Measurements from ENCODE around the gene RHBDL3. TPM values are rescaled to one million over a fixed set of nuclear protein-coding genes. Genes with fewer than 3 reads are reported as not detected.

RHBDL3 gene
- total RNA-seq, 2 experiments from 2014 or later, result 0.15 TPM; not detected in 1

DNA sequence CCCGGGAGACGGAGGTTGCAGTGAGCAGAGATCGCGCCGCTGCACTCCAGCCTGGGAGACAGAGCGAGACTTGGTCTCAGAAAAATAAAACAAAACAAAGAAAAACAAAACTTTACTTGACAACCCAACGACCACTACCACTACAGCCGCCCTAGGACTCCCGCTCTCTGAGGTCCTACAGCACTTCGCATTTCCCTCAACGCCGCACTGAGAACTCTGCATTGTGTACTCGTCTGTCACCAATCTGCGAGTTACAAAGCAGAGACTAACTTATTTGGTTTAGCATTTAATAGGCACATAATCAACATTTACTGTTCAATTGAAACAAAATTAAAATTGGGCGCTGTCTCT is 83.8 kb downstream of the RHBDL3 start:
- TF ChIP-seq, protein P1, sequence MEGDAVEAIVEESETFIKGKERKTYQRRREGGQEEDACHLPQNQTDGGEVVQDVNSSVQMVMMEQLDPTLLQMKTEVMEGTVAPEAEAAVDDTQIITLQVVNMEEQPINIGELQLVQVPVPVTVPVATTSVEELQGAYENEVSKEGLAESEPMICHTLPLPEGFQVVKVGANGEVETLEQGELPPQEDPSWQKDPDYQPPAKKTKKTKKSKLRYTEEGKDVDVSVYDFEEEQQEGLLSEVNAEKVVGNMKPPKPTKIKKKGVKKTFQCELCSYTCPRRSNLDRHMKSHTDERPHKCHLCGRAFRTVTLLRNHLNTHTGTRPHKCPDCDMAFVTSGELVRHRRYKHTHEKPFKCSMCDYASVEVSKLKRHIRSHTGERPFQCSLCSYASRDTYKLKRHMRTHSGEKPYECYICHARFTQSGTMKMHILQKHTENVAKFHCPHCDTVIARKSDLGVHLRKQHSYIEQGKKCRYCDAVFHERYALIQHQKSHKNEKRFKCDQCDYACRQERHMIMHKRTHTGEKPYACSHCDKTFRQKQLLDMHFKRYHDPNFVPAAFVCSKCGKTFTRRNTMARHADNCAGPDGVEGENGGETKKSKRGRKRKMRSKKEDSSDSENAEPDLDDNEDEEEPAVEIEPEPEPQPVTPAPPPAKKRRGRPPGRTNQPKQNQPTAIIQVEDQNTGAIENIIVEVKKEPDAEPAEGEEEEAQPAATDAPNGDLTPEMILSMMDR (conservative IDR thresholded peaks at IDR 0.05; ENCODE audit: low read length), result no peak
- no peak for TF ChIP-seq EZH2phosphoT487 (IDR thresholded peaks at IDR 0.05; ENCODE audit: borderline replicate concordance, low read depth, low read length)
- Histone ChIP-seq H3K36me3 (ENCODE audit: insufficient read depth, low read length) (peaks cover 41% of the 10 kb centered on the region), H3K27ac (ENCODE audit: low read depth, low read length, poor library complexity, severe bottlenecking) (peak overlapping the region; percentile 87), H3K9me2 (ENCODE audit: insufficient read depth, low read length) (no peaks in the 10 kb centered on the region), H2AFZ (ENCODE audit: low read length) (peak overlapping the region; percentile 63; the same call in 1 of the 2 replicates), H3K4me3 (ENCODE audit: low read depth, low read length, poor library complexity, severe bottlenecking) (peak overlapping the region; percentile 98), H3K4me2 (ENCODE audit: low read length) (peak overlapping the region; percentile 86), H3K9me3 (ENCODE audit: low read length) (no peaks in the 10 kb centered on the region), H4K20me1 (ENCODE audit: insufficient read depth, low read length) (peaks cover 29% of the 10 kb centered on the region), H3K79me2 (ENCODE audit: insufficient read depth, low read depth, low read length) (peaks cover 55% of the 10 kb centered on the region), H3K4me1 (ENCODE audit: insufficient read depth, low read length, poor library complexity, severe bottlenecking) (peaks cover 33% of the 10 kb centered on the region)
- ChIA-PET CTCF (ENCODE audit: unreplicated experiment) (no interaction called here), POLR2A (interaction anchor here (0.9 kb wide), 1 partner anchor 16 kb away, joined by 3 read pairs; no protein-coding TSS in a partner anchor)
- BruUV-seq (replicated peaks), result TSS peak; percentile 98
- no peak for DNase-seq (ENCODE audit: low spot score)
- intact Hi-C loops (cut with micrococcal nuclease; ENCODE audit: unreplicated experiment), result no loop called here

DNA sequence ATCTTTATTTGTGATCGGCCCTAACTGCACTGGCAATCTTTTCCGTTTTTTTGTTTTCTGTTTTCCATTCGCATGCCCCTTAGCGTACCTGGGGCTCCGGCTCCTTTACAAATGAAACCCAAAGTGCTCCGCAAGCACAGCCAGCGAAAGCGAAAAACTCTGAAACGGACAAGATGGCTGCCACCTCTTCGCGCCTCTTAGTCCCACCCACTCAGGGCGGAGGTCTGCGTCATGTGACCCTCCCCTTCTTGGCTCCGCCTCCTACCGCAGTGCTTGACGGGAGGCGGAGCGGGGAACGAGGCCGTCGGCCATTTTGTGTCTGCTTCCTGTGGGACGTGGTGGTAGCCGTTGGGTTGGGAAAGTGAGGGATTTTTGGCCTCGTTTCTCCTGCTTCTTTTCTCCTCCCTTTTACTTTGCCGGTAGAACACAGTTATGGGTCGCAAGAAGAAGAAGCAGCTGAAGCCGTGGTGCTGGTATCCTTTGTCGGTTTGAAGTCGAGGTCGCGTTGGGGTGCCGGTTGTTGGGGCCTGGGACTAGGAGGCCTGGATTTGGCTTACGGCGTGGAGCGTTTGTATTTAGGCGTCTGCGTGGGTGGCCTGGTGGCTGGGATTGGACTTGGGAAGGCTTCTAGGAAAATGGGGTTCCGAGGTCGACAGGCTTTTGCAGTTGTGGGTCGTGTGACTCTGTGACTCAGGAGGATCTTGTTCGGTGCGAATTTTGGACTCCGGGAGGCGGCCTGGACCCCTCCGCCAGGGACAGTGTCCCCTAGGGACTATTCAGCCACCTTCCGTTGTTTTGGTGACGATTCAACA is 84.4 kb downstream of the RHBDL3 start, which contains the start of gene ZNF207:
TSS of gene ZNF207 (plus strand) at position 304 of the 812 bp plus-strand sequence. CDS start at position 433, 129 bp downstream.
- H3K9me2 ChIP-seq (ENCODE audit: insufficient read depth, low read length), result no peaks in the 10 kb centered on the region
- H4K20me1 ChIP-seq (ENCODE audit: insufficient read depth, low read length), result peaks cover 32% of the 10 kb centered on the region
- peak; percentile 98 for DNase-seq (ENCODE audit: low spot score)
- peaks cover 47% of the 10 kb centered on the region for H3K36me3 ChIP-seq (ENCODE audit: insufficient read depth, low read length)
- H3K9me3 ChIP-seq (ENCODE audit: low read length), result no peaks in the 10 kb centered on the region
- no peak for TF ChIP-seq EZH2phosphoT487 (IDR thresholded peaks at IDR 0.05; ENCODE audit: borderline replicate concordance, low read depth, low read length)
- TF ChIP-seq, protein P1 (conservative IDR thresholded peaks at IDR 0.05; ENCODE audit: low read length), result no peak
- peak within 1 kb of the TSS; percentile 63; the same call in 1 of the 2 replicates for H2AFZ ChIP-seq (ENCODE audit: low read length)
- H3K4me2 ChIP-seq (ENCODE audit: low read length), result peak within 1 kb of the TSS; percentile 89
- H3K79me2 ChIP-seq (ENCODE audit: insufficient read depth, low read depth, low read length), result peaks cover 60% of the 10 kb centered on the region
- TSS peak; percentile 92 for BruUV-seq (replicated peaks)
- peak within 1 kb of the TSS; percentile 87 for H3K27ac ChIP-seq (ENCODE audit: low read depth, low read length, poor library complexity, severe bottlenecking)
- intact Hi-C loops (cut with micrococcal nuclease; ENCODE audit: unreplicated experiment), result loop anchor here (1.0 to 2.0 kb wide), 2 partner anchors 94 to 341 kb away; partner anchors contain the start of gene PSMD11
- peak within 1 kb of the TSS; percentile 98 for H3K4me3 ChIP-seq (ENCODE audit: low read depth, low read length, poor library complexity, severe bottlenecking)
- H3K4me1 ChIP-seq (ENCODE audit: insufficient read depth, low read length, poor library complexity, severe bottlenecking), result peaks cover 39% of the 10 kb centered on the region
- POLR2A ChIA-PET, result interaction anchor here (0.7 to 2.1 kb wide), 2 partner anchors 10 to 104 kb away, joined by 3 to 7 read pairs; no protein-coding TSS in a partner anchor
- CTCF ChIA-PET (ENCODE audit: unreplicated experiment), result interaction anchor here (0.6 kb wide), 1 partner anchor 14 kb away, joined by 3 read pairs; no protein-coding TSS in a partner anchor

All from OCI-LY7 (cell line).